Stimulated activated effector memory CD8-positive, alpha-beta T cell treated with anti-CD3 and anti-CD28 coated beads, Interleukin-12 subunit alpha, Interleukin-12 subunit beta, amount 100 ng/mL, for 72 hours (primary cell): Measurements from ENCODE around the gene SLC5A4.
A peak's percentile ranks its signal among the peaks of the same experiment; 100 is the strongest.
"Not testable (repeated sequence)": the region's sequence is repeated elsewhere in the genome, so short reads cannot be mapped to it uniquely, and the experiment has no call there.

Source experiments
- ATAC-seq: fragments of 150-1000 bp; cut with Tn5 transposase; 2 replicates; pipeline ENCODE4 v1.10.0; 2021
- DNase-seq, 2 donors: peaks; one replicate each; pipeline ENCODE4 v3.0.0; 2021 to 2022; ENCODE audit warnings: low spot score in 2 of 2
- H3K27ac Mint-ChIP-seq: one replicate; pipeline ENCODE4 v1.8.0; 2022; ENCODE audit warnings: mild to moderate bottlenecking, mixed read lengths
- H3K36me3 Mint-ChIP-seq: one replicate; pipeline ENCODE4 v1.8.0; 2022; ENCODE audit warnings: mild to moderate bottlenecking, mixed read lengths
- H3K4me1 Mint-ChIP-seq: one replicate; pipeline ENCODE4 v1.8.0; 2022; ENCODE audit warnings: mixed read lengths
- H3K4me3 Mint-ChIP-seq: one replicate; pipeline ENCODE4 v1.8.0; 2022; ENCODE audit warnings: mild to moderate bottlenecking, mixed read lengths
- H3K9me3 Mint-ChIP-seq: one replicate; pipeline ENCODE4 v1.8.0; 2022; ENCODE audit warnings: mixed read lengths

The SLC5A4 gene

DNA sequence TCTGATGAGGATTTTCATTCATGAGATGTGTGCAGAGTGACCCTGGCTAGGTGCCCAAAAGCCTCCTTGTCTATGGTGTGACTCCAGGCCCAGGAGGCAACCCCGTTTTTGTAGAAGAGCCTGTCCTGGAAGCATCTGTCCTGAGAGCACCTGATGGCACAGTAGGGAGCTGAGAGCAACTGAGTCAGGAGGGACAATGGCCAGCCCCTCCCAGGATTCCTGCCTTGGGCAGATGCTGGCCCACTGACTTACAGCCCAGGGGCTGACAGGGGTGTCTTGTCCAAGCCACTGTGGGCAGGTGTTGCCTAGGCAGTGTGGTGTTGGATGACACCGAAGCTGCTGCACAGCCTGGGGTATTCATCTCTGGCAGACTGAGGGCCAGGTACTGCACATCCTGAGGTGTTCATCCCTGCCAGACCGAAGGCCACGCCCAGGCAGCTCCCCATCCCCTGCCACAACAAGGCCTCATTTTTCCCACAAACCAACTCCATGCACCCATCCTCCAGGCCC is 47.1 kb downstream of the SLC5A4 start:
- Mint-ChIP-seq H3K36me3 (no peaks in the 10 kb centered on the region), H3K27ac (peak overlapping the region; percentile 65), H3K9me3 (no peaks in the 10 kb centered on the region), H3K4me1 (peaks cover 36% of the 10 kb centered on the region), H3K4me3 (no peak overlapping the region)
- DNase-seq (no peak), ATAC-seq (no peak)

DNA sequence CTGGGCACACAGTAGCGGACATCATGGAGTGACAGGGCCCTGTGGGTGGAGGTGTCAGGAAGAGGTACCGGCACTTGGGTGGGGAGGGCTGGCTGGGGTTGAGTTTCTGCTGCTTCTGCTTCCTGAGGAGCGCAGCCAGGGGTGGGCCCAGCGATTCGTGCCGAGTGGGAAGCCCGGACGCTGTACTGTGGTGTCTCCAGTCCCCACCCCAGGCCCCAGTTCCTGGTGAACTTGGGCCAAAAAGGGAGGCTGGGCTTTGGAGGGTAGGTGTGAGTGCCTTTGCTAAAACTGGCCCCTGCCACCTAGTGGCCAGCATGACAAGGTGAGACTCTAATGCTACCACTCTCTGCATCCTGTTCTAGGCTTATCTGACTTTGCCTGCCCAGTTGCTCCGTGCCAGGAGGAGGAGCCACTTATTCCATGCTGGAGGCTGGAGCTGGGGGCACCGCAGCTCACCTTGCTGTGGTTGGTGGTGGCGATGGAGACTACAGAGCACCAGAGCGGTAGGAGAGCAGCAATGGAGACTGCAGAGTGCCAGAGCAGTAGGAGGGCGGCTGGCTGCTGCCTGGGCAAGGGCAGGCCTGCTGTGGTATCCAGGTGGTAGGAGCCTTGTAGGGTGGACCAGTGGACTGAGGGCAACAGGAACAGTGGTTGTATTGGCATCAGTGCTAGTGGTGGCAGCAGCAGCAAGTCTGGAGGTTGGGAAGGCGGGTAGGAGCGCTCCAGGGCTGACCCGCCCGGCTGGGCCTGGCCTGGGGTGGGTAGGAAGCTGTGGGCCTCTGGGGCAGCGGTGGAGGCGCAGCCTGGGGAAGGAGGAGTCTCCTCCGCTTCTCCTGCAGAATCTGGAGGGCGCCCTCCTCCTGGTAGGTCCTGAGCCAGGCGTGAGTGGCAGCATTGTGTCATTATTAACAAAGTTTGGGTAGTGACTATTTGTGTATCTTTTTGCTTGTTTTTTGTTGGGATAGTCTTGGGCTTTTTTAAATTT is 48.1 kb downstream of the SLC5A4 start:
- ATAC-seq (peak; percentile 67), DNase-seq (peak in 1 of 2 donors; percentile 56)
- H3K4me1 Mint-ChIP-seq, result peaks cover 45% of the 10 kb centered on the region
- H3K4me3 Mint-ChIP-seq, result no peak overlapping the region
- no peaks in the 10 kb centered on the region for H3K9me3 Mint-ChIP-seq
- H3K27ac Mint-ChIP-seq, result peak overlapping the region; percentile 65
- H3K36me3 Mint-ChIP-seq, result no peaks in the 10 kb centered on the region

DNA sequence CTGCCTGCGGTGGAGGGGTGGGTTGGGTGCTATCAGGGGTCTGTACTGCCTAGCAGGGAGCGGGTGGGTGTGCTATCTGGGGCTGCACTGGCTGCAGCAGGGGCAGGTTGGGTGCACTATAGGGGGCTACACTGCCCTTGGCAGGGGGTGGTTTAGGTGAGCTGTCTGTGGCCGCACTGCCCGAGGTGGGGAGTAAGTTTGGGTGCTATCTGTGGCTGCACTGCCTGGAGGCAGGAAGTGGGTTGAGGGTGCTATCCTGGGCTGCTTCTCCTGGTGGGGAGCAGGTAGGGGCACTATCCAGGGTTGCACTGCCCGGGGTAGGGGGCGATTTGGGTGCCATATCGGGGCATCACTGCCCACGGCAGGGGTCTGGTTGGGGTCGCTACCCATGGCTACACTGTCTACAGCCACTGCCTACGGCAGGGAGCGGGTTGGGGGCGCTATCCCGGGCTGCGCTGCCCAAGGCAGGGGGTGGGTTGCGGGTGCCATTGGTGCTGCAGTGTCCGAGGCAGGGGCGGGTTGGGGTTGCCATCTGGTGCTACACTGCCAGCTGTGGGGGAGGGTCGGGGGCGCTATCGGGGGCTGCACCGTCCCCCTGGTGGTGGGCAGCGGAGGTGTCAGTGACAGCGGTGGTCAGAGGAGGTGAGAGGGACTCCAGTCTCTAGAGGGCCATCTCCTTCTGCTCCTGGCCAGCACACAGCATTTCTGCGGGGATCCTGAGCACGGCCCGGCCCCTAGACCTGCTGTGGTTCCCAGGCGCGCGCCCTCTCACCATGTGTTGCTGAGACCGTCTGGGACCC is 49.0 kb downstream of the SLC5A4 start:
- H3K27ac Mint-ChIP-seq, result no peak overlapping the region

DNA sequence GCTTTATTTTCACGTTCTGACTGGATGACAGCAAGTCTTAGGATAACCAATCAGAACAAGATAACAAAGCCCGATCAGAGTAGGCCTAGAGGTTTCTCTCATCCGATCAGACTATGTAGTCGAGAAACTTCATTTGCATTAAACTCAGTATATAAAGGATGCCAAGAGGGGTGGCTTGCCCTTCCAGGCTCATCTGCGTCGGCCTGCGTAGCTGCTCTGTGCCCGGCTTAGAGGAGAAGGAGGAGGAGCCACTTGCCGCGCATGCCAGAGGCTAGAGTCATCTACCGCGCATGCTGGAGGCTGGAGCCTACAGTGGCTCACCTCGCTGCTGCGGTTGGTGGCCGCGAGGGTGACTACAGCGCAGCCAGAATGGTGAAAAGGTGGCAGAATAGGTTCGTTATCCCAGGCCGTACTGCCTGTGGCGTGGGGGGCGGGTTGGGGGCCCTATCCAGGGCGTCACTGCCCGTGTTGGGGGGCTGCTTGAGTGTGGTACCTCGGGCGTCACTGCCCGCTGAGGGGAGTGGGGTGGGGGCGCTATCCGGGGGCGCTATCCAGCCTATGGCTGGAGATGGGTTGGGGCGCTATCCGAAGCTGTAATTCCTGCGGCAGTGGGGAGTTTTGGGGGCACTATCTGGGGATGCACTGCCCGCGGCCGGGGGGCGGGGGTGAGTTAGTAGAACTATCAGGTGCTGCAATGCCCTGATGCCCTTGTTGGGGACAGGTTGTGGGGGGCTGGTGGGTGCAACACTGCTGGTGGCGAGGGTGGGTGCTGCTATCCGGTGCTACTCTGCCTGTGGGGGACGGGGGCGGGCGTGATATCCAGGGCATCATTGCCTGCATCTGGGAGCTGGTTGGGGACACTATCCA is 50.1 kb downstream of the SLC5A4 start, which contains the start of gene RFPL2:
TSS of gene RFPL2 (minus strand) at position 218 of the 867 bp plus-strand sequence. CDS start 2,622 bp downstream, outside the sequence.
- ATAC-seq, result no peak

More for the DNA sequence above, 49.0 kb downstream of the SLC5A4 start:
- no peak for ATAC-seq
- Mint-ChIP-seq H3K36me3 (no peaks in the 10 kb centered on the region), H3K9me3 (no peaks in the 10 kb centered on the region), H3K4me1 (peaks cover 50% of the 10 kb centered on the region), H3K4me3 (no peak overlapping the region)
- DNase-seq, result peak in 1 of 2 donors; percentile 47

DNA sequence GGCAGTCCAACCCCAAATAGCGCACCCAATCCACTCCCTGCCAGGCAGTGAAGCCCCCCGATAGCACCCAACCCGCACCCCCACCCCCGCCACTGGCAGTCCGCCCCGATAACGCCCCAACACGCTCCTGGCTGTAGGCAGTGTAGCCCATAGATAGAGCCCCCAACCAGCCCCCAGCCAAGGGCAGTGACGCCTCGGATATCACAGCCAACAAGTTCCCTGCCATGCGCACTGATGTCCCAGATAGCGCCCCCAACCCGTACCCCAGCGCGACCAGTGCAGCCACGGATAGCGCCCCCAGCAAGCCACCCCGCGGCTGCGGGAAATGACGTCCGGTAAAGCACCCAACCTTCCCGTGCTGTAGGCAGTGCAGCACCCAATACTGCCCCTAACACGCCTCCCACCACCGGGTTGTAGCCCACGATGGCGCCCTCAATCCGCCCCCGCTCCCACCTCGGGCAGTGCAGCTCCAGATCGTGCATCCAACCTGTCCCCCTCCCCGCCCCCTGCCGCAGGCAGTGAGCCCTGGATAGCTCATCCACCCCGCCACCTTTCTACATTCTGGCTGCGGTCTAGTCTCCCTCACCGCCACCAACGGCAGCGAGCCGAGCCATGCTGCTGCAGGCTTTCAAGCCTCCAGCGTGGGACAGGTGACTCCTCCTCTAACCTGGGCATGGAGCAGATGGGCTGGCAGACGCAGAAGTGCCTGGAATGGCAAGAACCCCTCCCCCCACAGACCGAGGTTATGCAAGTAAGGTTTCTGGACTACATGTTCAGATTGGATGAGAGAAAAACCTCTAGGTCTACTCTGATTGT is 50.9 kb downstream of the SLC5A4 start:
- Mint-ChIP-seq H3K4me3 (peak overlapping the region; percentile 56), H3K27ac (no peak overlapping the region), H3K4me1 (peaks cover 58% of the 10 kb centered on the region), H3K9me3 (no peaks in the 10 kb centered on the region), H3K36me3 (no peaks in the 10 kb centered on the region)
- ATAC-seq (no peak), DNase-seq (peak in 1 of 2 donors; percentile 56)

More for the DNA sequence above, 50.1 kb downstream of the SLC5A4 start, which contains the start of gene RFPL2:
- Mint-ChIP-seq H3K36me3 (no peaks in the 10 kb centered on the region), H3K27ac (no peak within 1 kb of the TSS), H3K4me3 (peak within 1 kb of the TSS; percentile 56), H3K9me3 (no peaks in the 10 kb centered on the region), H3K4me1 (peaks cover 58% of the 10 kb centered on the region)
- DNase-seq, result peak in 1 of 2 donors; percentile 56

DNA sequence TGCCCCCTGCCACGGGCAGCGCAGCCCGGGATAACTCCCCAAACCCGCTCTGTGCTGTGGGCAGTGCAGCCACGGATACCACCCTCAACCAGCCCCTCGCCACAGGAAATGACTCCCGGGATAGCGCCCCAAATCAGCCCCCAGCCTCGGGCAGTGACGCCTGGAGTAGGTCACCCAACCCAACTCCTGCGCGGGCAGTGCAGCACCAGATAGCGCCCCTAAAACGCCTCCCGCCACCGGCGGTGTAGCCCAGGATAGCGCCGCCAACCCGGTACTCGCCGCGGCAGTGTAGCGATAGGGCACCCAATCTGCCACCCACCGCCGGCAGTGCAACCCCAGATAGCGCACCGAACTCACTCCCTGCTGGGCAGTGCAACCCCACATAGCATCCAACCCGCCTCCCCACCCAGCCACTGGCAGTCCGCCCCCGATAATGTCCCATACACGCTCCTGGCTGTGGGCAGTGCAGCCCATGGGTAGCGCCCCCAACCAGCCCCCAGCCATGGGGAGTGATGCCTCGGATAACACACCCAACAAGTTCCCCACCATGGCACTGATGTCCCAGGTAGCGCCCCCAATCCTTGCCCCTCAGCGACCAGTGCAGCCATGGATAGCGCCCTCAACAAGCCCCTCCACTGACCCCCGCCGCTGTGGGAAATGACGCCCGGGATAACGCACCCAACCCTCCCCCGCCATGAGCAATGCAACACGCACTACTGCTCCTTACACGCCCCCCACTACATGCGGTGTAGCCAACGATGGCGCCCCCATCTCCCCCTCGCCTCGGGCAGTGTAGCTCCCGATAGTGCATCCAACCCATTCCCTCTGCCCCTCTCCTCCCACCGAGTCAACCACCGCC is 51.7 kb downstream of the SLC5A4 start:
- peak overlapping the region; percentile 56 for H3K4me3 Mint-ChIP-seq
- DNase-seq (no peak), ATAC-seq (no peak)
- H3K9me3 Mint-ChIP-seq, result no peaks in the 10 kb centered on the region
- peaks cover 58% of the 10 kb centered on the region for H3K4me1 Mint-ChIP-seq
- H3K36me3 Mint-ChIP-seq, result no peaks in the 10 kb centered on the region
- H3K27ac Mint-ChIP-seq, result no peak overlapping the region

DNA sequence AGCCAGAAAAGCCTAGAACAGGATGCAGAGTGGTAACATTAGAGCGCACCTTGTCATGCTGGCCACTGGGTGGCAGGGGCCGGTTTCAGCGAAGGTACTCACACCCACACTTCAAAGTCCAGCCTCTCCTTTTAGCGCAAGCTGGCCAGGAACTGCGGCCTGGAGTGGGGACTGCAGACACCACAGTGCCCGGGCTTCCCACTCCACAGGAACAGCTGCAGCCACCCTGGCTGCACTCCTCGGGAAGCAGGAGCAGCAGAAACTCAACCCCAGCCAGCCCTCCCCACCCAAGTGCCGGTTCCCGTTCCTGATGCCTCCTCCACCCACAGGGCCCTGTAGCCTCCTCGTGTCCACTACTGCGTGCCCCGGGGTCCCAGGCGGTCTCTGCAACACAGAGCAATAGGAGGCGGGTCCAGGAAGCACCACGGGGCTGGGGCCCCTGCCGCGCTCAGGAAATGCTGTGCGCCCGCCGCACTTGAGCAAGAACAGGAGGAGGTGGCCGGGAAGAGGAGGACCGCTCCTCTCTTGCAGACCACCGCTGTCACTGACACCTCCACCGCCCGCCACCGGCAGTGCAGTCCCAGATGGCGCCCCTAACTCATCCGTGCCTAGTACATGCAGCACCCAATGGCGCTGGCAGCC is 52.5 kb downstream of the SLC5A4 start:
- peak overlapping the region; percentile 4 for H3K27ac Mint-ChIP-seq
- no peaks in the 10 kb centered on the region for H3K36me3 Mint-ChIP-seq
- peak overlapping the region; percentile 56 for H3K4me3 Mint-ChIP-seq
- no peaks in the 10 kb centered on the region for H3K9me3 Mint-ChIP-seq
- H3K4me1 Mint-ChIP-seq, result peaks cover 58% of the 10 kb centered on the region
- ATAC-seq (peak; percentile 47), DNase-seq (peak in 1 of 2 donors; percentile 55)

DNA sequence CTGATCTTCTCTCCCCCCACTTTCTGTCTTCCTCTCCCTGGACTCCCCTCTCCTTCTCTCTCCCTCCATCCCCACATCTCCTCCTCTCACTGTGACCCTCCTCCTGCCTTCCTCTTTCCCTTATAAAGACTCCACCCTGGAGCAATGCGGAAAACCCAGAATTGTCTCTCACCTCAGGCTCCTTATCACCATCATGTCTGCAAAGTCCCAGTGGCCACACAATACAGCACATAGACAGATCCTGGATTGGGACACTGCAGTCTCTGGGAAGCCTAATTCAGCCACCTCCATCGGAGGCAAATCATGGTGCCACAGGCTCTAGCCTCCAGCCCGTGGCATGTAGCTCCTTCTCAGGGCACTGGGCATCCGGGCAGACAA is 53.0 kb downstream of the SLC5A4 start:
- peak overlapping the region; percentile 56 for H3K4me3 Mint-ChIP-seq
- ATAC-seq (no peak), DNase-seq (no peak)
- H3K4me1 Mint-ChIP-seq, result peaks cover 56% of the 10 kb centered on the region
- H3K27ac Mint-ChIP-seq, result peak overlapping the region; percentile 4
- no peaks in the 10 kb centered on the region for H3K9me3 Mint-ChIP-seq
- no peaks in the 10 kb centered on the region for H3K36me3 Mint-ChIP-seq

DNA sequence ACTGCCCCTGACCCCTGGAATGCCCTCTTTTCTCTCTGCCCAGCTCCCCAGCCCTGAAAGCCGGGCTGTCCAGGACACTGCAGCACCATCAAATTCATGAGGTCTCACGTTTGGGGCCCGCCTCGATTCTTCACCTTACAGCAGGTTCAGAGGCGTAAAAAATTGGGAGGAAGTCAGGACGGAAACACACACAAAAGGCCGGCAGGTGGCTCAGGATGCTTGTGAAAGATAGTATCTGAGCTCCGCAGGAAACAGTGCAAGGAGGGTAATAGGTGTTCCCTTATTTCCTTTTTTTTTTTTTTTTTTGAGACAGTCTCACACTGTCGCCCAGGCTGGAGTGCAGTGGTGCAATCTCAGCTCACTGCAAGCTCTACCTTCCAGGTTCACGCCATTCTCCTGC is 54.4 kb downstream of the SLC5A4 start:
- no peaks in the 10 kb centered on the region for H3K9me3 Mint-ChIP-seq
- H3K27ac Mint-ChIP-seq, result peak overlapping the region; percentile 8
- DNase-seq, result no peak
- H3K4me3 Mint-ChIP-seq, result no peak overlapping the region
- H3K36me3 Mint-ChIP-seq, result no peaks in the 10 kb centered on the region
- H3K4me1 Mint-ChIP-seq, result peaks cover 43% of the 10 kb centered on the region
- ATAC-seq, result no peak

DNA sequence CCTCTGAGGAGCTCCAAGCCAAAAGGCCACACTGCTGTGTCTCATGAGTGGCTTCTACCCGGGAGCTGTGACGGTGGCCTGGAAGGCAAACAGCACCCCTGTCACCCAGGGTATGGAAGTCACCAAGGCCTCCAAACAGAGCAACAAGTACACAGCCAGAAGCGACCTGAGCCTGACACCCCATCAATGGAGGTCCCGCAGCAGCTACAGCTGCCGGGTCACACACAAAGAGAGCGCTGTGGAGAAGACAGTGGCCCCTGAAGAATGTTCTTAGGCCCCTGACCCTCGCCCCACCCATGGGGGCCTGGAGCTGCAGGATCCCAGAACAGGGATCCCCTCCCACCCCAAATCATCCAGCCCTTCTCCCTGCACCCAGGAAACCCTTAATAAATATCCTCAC is 55.2 kb downstream of the SLC5A4 start:
- Mint-ChIP-seq H3K4me1 (peaks cover 38% of the 10 kb centered on the region), H3K4me3 (no peak overlapping the region), H3K36me3 (no peaks in the 10 kb centered on the region), H3K9me3 (no peaks in the 10 kb centered on the region), H3K27ac (no peak overlapping the region)
- peak in 1 of 2 donors; percentile 38 for DNase-seq
- no peak for ATAC-seq

DNA sequence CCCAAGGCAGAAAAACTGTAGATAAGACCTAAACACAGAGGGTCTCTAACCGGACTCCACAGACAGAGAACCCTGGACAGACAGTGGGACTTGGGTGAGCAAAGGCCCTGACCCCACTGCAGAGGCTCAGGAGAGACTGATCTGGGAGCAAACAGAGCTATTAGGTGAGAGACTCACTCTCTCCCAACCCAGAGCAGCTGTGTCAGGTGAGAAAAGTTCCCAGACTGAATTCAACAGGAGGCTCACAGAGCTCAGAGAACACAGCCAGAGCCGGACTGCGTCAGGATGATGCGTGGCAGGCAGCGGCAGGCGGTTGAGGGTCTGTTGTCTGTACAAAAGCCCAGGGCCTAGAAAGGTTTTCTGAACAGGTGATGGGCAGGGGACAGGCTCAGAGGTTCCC is 55.8 kb downstream of the SLC5A4 start:
- ATAC-seq (no peak), DNase-seq (peak in 1 of 2 donors; percentile 37)
- Mint-ChIP-seq H3K4me1 (peaks cover 35% of the 10 kb centered on the region), H3K36me3 (no peaks in the 10 kb centered on the region), H3K9me3 (no peaks in the 10 kb centered on the region), H3K4me3 (no peak overlapping the region), H3K27ac (peak overlapping the region; percentile 45)

DNA sequence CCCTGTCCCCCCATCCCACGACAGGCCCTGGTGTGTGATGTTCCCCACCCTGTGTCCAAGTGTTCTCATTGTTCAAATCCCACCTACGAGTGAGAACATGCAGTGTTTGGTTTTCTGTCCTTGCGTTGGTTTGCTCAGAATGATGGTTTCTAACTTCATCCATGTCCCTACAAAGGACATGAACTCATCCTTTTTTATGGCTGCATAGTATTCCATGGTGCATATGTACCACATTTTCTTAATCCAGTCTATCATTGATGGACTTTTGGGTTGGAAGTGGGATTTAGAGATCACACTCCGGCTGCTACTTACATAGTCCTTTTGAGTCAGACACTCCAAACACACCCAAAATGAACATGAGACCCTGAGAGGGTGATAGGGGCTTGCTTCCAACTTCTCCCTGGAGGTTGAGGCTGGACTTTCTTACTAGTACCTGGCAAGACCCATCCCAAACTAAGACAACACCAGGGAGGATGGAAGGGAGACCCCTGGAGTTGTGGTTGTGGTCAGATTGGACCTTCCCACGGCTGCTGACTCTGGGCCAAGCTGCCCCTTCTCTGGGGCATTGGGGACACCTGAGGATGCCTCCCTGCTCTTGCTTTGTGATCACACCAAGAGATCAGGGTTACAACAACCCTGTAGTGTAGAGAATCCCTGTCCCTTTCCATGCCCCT is 57.5 kb downstream of the SLC5A4 start:
- not testable (repeated sequence) for ATAC-seq, H3K27ac Mint-ChIP-seq, H3K4me3 Mint-ChIP-seq, H3K9me3 Mint-ChIP-seq, H3K36me3 Mint-ChIP-seq
- H3K4me1 Mint-ChIP-seq, result peaks cover 18% of the 10 kb centered on the region
- peak in 1 of 2 donors; percentile 30 for DNase-seq
